ENCODE data around the gene ADCY2. TPM values are rescaled to one million over a fixed set of nuclear protein-coding genes. Genes with fewer than 3 reads are reported as not detected.
A peak's percentile ranks its signal among the peaks of the same experiment; 100 is the strongest.

ADCY2 gene
- polyA plus RNA-seq, 1 donor (not counting 4 experiments of a cell fraction or from before 2014, with no cell fraction given) = 0.13 TPM

DNA sequence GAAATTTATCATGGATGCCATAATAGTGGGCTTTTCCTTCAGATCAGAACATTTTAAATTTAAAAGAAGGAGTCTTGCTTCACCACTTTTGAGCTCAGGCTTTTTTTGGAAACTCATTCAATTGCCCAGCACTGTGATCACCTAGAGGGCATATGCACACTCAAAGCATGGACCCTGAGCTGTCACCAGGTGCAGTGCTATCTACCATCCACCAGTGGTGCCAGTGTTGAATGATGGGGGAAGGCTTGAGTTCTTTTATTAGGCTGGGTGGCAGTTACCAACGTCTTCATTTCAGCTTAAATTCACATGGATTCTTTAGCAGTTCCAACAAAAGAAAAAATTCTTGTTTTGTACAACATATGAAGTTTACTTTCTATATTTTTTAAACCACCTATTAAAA lies 290.9 kb downstream of the ADCY2 start:
- no peaks in the 10 kb centered on the region for H3K79me2 ChIP-seq (ENCODE audit: control insufficient read depth, insufficient read depth, low read length)
- dilution Hi-C loops (cut with MboI; ENCODE audit: extremely low pct_ligation_motif_present, low sequenced_read_pairs) = no loop called here
- TF ChIP-seq, protein P1, sequence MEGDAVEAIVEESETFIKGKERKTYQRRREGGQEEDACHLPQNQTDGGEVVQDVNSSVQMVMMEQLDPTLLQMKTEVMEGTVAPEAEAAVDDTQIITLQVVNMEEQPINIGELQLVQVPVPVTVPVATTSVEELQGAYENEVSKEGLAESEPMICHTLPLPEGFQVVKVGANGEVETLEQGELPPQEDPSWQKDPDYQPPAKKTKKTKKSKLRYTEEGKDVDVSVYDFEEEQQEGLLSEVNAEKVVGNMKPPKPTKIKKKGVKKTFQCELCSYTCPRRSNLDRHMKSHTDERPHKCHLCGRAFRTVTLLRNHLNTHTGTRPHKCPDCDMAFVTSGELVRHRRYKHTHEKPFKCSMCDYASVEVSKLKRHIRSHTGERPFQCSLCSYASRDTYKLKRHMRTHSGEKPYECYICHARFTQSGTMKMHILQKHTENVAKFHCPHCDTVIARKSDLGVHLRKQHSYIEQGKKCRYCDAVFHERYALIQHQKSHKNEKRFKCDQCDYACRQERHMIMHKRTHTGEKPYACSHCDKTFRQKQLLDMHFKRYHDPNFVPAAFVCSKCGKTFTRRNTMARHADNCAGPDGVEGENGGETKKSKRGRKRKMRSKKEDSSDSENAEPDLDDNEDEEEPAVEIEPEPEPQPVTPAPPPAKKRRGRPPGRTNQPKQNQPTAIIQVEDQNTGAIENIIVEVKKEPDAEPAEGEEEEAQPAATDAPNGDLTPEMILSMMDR (optimal IDR thresholded peaks at IDR 0.05 in 1 of 3, IDR thresholded peaks at IDR 0.05 in 1 of 3, conservative IDR thresholded peaks at IDR 0.05 in 1 of 3; ENCODE audit: extremely low read depth in 1 of 3, insufficient read depth in 2 of 3, low read length in 3 of 3) = peak; percentile 11 to 38 (median 17)
- no peak for TF ChIP-seq EZH2 (IDR thresholded peaks at IDR 0.05; ENCODE audit: low read length)
- DNase-seq (ENCODE audit: low read depth, low spot score) = no peak
- H3K4me2 ChIP-seq (ENCODE audit: control insufficient read depth, extremely low read depth, insufficient read depth, low read depth, low read length) = no peak overlapping the region
- H3K4me1 ChIP-seq (ENCODE audit: control insufficient read depth, extremely low read depth, insufficient read depth, low read length) = no peaks in the 10 kb centered on the region
- H3K9me1 ChIP-seq (ENCODE audit: control insufficient read depth, extremely low read depth, insufficient read depth, low read length) = no peaks in the 10 kb centered on the region
- no peak overlapping the region for H3K9ac ChIP-seq (ENCODE audit: control insufficient read depth, extremely low read depth, insufficient read depth, low read length)
- H3K36me3 ChIP-seq (ENCODE audit: control insufficient read depth in 2 of 2, extremely low read depth in 1 of 2, insufficient read depth in 2 of 2, low read length in 2 of 2) = no peaks in the 10 kb centered on the region
- H2AFZ ChIP-seq (ENCODE audit: control insufficient read depth, low read length) = no peak overlapping the region
- no peaks in the 10 kb centered on the region for H3K9me3 ChIP-seq (ENCODE audit: control insufficient read depth, low read depth, low read length)
- peaks cover 13% of the 10 kb centered on the region for H3K27me3 ChIP-seq (ENCODE audit: control insufficient read depth, extremely low read depth, insufficient read depth, low read length)
- FAIRE-seq = no peak
- no peak overlapping the region for H3K27ac ChIP-seq (ENCODE audit: control insufficient read depth, insufficient read depth, low read length)
- H3K4me3 ChIP-seq (ENCODE audit: control insufficient read depth in 2 of 3, extremely low read depth in 1 of 3, insufficient read depth in 2 of 3, low read depth in 1 of 3, low read length in 3 of 3) = no peak overlapping the region
- no peaks in the 10 kb centered on the region for H4K20me1 ChIP-seq (ENCODE audit: control insufficient read depth, extremely low read depth, insufficient read depth, low read length)

DNA sequence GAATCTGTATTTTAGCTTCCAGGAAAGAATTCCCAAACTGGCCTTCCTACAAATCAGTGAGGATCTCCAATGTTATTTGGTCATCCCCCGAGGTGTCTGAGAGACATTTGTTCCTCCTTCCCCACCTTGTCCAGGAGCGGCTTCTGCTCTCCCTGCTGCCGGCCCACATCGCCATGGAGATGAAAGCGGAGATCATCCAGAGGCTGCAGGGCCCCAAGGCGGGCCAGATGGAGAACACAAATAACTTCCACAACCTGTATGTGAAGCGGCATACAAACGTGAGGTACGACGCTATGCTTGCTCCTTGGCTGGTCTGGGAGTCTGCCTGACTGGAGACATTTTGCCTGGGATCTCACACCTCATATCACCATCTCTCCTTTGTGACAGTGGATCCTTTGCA lies 294.6 kb downstream of the ADCY2 start:
- no peak overlapping the region for H2AFZ ChIP-seq (ENCODE audit: control insufficient read depth, low read length)
- no peaks in the 10 kb centered on the region for H3K79me2 ChIP-seq (ENCODE audit: control insufficient read depth, insufficient read depth, low read length)
- H4K20me1 ChIP-seq (ENCODE audit: control insufficient read depth, extremely low read depth, insufficient read depth, low read length) = no peaks in the 10 kb centered on the region
- H3K27me3 ChIP-seq (ENCODE audit: control insufficient read depth, extremely low read depth, insufficient read depth, low read length) = peaks cover 9% of the 10 kb centered on the region
- H3K4me3 ChIP-seq (ENCODE audit: control insufficient read depth in 2 of 3, extremely low read depth in 1 of 3, insufficient read depth in 2 of 3, low read depth in 1 of 3, low read length in 3 of 3) = no peak overlapping the region
- no peaks in the 10 kb centered on the region for H3K9me3 ChIP-seq (ENCODE audit: control insufficient read depth, low read depth, low read length)
- FAIRE-seq = no peak
- TF ChIP-seq EZH2 (IDR thresholded peaks at IDR 0.05; ENCODE audit: low read length) = no peak
- TF ChIP-seq, protein P1 (optimal IDR thresholded peaks at IDR 0.05 in 1 of 3, IDR thresholded peaks at IDR 0.05 in 1 of 3, conservative IDR thresholded peaks at IDR 0.05 in 1 of 3; ENCODE audit: extremely low read depth in 1 of 3, insufficient read depth in 2 of 3, low read length in 3 of 3) = no peak
- H3K9me1 ChIP-seq (ENCODE audit: control insufficient read depth, extremely low read depth, insufficient read depth, low read length) = no peaks in the 10 kb centered on the region
- DNase-seq (ENCODE audit: low read depth, low spot score) = no peak
- no peaks in the 10 kb centered on the region for H3K4me1 ChIP-seq (ENCODE audit: control insufficient read depth, extremely low read depth, insufficient read depth, low read length)
- no peak overlapping the region for H3K9ac ChIP-seq (ENCODE audit: control insufficient read depth, extremely low read depth, insufficient read depth, low read length)
- H3K36me3 ChIP-seq (ENCODE audit: control insufficient read depth in 2 of 2, extremely low read depth in 1 of 2, insufficient read depth in 2 of 2, low read length in 2 of 2) = no peaks in the 10 kb centered on the region
- no peak overlapping the region for H3K4me2 ChIP-seq (ENCODE audit: control insufficient read depth, extremely low read depth, insufficient read depth, low read depth, low read length)
- no peak overlapping the region for H3K27ac ChIP-seq (ENCODE audit: control insufficient read depth, insufficient read depth, low read length)
- dilution Hi-C loops (cut with MboI; ENCODE audit: extremely low pct_ligation_motif_present, low sequenced_read_pairs) = no loop called here

Measured in keratinocyte (primary cell).